GM12864 (cell line): ENCODE results near the gene MID1.

Experiments
- DNase-seq: peaks from one replicate; pipeline ENCODE4 v3.0.0-alpha.2; 2011; ENCODE audit warnings: low read depth
- H3K4me3 ChIP-seq: 2 replicates; pipeline ENCODE4 v1.5.1; 2011; ENCODE audit warnings: mild to moderate bottlenecking, low read depth, low read length, control low read depth
- TF ChIP-seq, protein P1 (sequence below): IDR thresholded peaks from 2 replicates; pipeline ENCODE4 v1.5.1; 2011; ENCODE audit warnings: low read depth, mild to moderate bottlenecking, moderate library complexity, low read length, control low read depth, inconsistent platforms; ENCODE audit errors: missing control alignments

Gene MID1

DNA sequence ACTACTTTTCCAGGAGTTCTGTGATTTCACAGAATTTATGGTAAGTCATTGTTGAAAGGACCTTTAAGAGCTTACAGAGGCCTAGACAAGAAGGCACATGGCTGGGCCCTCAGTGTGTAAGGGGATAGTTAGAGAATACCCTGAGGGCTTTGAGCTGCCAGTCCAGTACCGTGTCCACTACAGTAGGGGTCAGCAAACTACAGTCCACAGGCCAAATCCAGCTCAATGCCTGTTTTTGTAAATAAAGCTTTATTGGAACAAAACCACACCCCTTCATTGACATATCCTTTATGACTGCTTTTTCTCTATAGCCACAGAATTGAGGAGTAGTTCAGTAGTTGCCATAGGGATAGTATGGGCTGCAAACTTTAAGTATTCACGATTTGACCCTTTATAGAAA lies 176.2 kb downstream of the MID1 start:
- TF ChIP-seq, protein P1, sequence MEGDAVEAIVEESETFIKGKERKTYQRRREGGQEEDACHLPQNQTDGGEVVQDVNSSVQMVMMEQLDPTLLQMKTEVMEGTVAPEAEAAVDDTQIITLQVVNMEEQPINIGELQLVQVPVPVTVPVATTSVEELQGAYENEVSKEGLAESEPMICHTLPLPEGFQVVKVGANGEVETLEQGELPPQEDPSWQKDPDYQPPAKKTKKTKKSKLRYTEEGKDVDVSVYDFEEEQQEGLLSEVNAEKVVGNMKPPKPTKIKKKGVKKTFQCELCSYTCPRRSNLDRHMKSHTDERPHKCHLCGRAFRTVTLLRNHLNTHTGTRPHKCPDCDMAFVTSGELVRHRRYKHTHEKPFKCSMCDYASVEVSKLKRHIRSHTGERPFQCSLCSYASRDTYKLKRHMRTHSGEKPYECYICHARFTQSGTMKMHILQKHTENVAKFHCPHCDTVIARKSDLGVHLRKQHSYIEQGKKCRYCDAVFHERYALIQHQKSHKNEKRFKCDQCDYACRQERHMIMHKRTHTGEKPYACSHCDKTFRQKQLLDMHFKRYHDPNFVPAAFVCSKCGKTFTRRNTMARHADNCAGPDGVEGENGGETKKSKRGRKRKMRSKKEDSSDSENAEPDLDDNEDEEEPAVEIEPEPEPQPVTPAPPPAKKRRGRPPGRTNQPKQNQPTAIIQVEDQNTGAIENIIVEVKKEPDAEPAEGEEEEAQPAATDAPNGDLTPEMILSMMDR = no peak
- DNase-seq = no peak
- H3K4me3 ChIP-seq = no peak overlapping the region

DNA sequence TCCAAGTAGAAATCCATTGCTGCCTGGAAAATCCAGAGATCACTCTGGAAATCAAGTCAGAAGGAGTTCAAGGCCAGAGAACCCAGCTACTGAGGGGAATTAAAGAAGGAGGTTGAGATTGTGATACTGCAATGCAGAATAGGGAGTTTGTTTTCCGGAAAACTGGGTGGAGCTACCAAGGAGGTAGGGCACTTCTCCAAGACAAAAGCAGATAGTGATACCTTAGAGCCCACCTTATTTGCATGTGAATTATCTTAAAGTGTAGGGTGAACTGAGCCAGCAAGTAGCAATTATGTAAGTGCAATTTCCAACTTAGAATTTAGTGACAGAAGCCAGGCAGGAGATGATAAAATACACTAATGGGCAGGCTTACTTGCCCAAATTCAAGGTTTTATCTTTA lies 178.9 kb downstream of the MID1 start:
- H3K4me3 ChIP-seq = no peak overlapping the region
- DNase-seq = no peak
- TF ChIP-seq, protein P1 = no peak

DNA sequence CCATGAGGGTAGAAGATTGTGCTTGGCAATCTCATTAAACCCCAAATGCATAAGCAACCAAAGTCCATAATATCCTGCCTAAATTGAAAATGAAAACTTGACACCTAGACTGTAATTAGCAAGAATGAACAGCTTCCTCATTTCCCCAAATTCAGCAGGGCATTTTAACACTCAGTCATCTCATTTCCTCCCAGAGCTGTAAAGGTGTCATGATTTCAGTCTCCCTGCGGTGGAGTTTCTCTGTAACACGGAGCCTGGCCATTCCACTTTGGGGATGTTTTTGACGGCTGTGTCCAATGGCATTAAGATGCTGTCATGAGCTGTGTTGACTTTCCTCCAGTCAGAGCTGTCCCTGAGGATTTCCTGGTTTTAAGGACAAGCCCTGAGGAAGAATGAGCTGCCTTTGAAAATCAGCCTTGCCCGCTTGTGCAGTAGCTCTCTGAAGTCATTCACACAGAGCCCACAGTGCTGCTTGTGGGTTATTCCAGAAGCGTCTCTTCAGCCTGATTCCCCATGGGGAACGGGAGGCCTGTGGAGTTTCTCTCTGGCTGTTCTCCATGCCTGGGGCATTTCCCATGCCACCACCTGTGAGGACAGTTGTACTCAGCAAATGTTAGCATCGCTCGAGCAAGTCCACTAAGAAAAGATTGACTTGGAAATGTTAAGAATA lies 187.0 kb downstream of the MID1 start:
- DNase-seq = no peak
- TF ChIP-seq, protein P1 = no peak
- no peak overlapping the region for H3K4me3 ChIP-seq

DNA sequence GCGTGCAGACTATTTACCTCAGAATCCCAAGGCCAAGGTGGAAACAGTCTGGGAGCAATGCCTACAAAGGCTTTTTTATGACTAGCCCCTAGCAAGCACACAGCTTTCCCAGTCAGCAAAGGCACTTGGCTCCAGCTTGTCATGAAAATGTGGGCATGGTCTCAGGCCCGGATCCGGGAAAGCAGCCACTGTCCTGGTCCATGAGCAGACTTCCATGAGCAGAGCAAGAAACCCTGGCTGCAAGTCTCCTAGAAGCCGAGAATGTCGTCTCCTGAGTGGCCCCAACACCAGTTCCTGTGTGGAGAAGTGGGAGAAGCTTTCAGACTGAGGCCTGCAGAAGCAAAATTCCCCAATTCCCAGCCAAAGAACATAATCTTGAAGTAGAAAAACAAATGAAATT lies 190.5 kb downstream of the MID1 start:
- TF ChIP-seq, protein P1 = no peak
- no peak overlapping the region for H3K4me3 ChIP-seq
- DNase-seq = no peak

DNA sequence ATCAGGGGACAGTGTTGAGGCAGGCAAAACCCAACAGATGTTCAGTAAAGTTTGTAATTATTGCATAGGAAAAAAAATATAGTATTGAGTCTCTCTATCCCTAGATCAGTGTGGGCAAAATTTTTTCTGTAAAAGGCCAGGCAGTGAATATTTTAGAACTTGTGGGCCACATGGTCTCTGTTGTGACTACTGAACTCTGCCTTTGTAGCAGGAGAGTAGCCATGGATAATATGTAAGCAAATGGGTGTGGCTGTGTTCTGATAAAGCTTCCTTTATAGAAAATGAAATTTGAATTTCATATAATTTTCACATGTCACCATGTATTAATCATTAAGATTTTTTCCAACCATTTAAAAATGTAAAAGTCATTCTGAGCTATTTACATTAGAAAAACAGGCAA lies 193.1 kb downstream of the MID1 start:
- H3K4me3 ChIP-seq = no peak overlapping the region
- TF ChIP-seq, protein P1 = no peak
- DNase-seq = no peak

DNA sequence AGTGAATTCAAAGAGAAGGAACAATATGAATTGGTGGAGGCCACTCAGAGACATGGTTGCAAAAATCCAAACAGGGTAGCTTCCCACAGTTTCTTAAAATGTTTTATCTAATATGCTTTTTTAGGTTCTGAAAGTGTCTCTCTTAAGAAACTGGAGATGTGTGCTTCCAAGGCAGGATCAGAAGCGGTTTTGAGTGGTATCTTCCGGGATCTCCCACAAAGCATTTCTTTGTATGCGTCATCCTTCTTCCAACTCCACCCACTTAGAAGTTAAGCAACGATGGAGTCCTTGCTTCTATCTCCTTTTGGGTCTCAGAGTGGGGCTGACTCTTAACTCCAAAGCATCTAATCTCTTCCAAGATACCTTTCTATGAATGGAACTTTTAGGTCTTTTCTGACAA lies 196.7 kb downstream of the MID1 start:
- no peak for DNase-seq
- TF ChIP-seq, protein P1 = no peak
- H3K4me3 ChIP-seq = no peak overlapping the region

DNA sequence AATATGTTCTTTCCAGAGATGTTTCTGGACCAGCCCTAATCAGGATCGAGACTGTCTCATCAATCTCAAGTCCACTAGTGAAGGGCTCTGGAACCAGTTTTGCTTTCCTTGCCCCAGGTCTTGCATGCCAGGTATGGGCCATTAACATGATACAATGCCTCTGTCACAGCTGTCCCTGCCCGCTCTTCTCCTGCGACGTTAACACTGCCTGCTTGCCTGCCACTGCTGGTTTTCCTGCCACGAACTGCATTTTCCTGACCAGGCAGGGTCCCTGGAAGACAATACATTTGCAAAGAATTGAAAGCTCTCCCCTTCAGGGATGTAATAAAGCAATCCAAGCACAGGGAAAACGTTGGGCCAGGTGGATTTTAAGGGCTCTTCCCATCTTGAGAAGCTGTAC lies 200.3 kb downstream of the MID1 start:
- DNase-seq = no peak
- TF ChIP-seq, protein P1 = no peak
- no peak overlapping the region for H3K4me3 ChIP-seq
